ENCODE measurements around the gene PPP1R37. TPM values are rescaled to one million over a fixed set of nuclear protein-coding genes. Genes with fewer than 3 reads are reported as not detected.
"Not testable (repeated sequence)": the region's sequence is repeated elsewhere in the genome, so short reads cannot be mapped to it uniquely, and the experiment has no call there.

Gene PPP1R37
- total and polyA plus RNA-seq, 2 donors (not counting 1 experiment from before 2014, with no cell fraction given) = 20.7 to 28.1 TPM

DNA sequence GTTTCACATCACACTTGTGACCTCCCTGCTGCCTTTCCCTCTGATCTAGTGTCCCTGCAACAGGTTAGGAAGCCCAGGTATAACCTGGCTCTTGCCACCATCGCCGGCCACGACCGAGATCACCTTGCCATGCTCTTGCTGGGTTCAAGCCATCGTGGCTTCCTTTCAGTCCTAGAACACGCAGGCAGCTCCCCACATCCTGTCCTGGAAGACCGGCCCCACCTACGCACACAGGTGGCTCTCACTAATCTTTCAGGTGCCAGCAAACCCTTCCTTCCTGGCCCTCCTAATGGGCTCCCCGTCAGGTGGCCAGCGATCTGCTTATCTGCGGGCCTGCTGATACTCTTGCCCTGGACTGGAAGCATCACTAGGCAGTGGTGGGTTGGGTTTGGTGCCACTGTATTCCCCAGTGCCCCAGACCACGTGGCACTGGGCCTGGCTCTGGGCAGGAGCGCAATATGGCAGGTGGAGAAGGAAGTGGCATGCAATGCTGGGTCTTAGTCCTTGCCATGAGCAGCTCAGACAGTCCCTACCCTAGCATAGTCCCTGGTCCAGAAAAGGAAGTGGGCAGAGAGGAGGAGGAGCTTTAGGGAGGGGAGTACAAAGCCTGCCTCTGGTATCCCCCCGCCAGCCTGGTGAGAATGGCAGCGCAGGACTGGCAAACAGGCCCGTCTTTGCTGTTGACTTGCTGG, 11.8 kb downstream of the PPP1R37 start:
- Histone ChIP-seq H3K9me3 (ENCODE audit: control extremely low read depth in 1 of 3, control insufficient read depth in 2 of 3, insufficient read depth in 1 of 3, low read length in 2 of 3) (no peaks in the 10 kb centered on the region), H3K27ac (ENCODE audit: low read length in 2 of 2) (peak overlapping the region; percentile 11 to 56), H3K79me2 (ENCODE audit: control insufficient read depth, insufficient read depth, low read length) (peaks cover 96% of the 10 kb centered on the region), H4K20me1 (ENCODE audit: control insufficient read depth, insufficient read depth, low read length, poor library complexity, severe bottlenecking) (peaks cover 85% of the 10 kb centered on the region), H3K4me2 (replicated peaks; ENCODE audit: low read depth, low read length, poor library complexity, severe bottlenecking) (peak overlapping the region; percentile 61), H3K4me1 (ENCODE audit: control insufficient read depth in 2 of 2, insufficient read depth in 2 of 2, low read length in 2 of 2) (peaks cover 38 to 51% of the 10 kb centered on the region in 2 donors), H3K27me3 (replicated peaks in 1 of 4; ENCODE audit: control extremely low read depth in 1 of 4, control insufficient read depth in 3 of 4, insufficient read depth in 4 of 4, low read length in 3 of 4) (no peaks in the 10 kb centered on the region), H2AFZ (ENCODE audit: insufficient read depth, low read depth, low read length, poor library complexity, severe bottlenecking) (no peak overlapping the region), H3K4me3 (ENCODE audit: control extremely low read depth in 1 of 5, extremely low read depth in 1 of 5, insufficient read depth in 1 of 5, low read depth in 2 of 5, low read length in 4 of 5) (no peak overlapping the region), H3K9ac (ENCODE audit: low read length) (no peak overlapping the region), H3K36me3 (replicated peaks in 1 of 2; ENCODE audit: control extremely low read depth in 1 of 2, control insufficient read depth in 1 of 2, extremely low read depth in 1 of 2, insufficient read depth in 2 of 2, low read length in 1 of 2) (peaks cover 0 to 3% of the 10 kb centered on the region in 2 experiments)
- no peaks in the 10 kb centered on the region for H3K27me3 Mint-ChIP-seq
- intact Hi-C loops (cut with micrococcal nuclease) = no loop called here
- H3K27ac Mint-ChIP-seq = peak overlapping the region; percentile 68
- ATAC-seq (ENCODE audit: low read depth) = peak; percentile 29
- peak overlapping the region; percentile 46 for H3K4me3 Mint-ChIP-seq
- ChIA-PET CTCF (interaction anchor here (0.5 to 2.2 kb wide), 2 partner anchors 12 to 974 kb away, joined by 3 to 8 read pairs; partner anchors contain the start of gene PPP1R37), POLR2A (no interaction called here)
- no peaks in the 10 kb centered on the region for H3K9me3 Mint-ChIP-seq (ENCODE audit: insufficient read depth)
- WGBS (ENCODE audit: insufficient coverage) = 42% methylated on average over 12 of the region's 16 CpGs
- no peak for DNase-seq
- TF ChIP-seq, protein P1, sequence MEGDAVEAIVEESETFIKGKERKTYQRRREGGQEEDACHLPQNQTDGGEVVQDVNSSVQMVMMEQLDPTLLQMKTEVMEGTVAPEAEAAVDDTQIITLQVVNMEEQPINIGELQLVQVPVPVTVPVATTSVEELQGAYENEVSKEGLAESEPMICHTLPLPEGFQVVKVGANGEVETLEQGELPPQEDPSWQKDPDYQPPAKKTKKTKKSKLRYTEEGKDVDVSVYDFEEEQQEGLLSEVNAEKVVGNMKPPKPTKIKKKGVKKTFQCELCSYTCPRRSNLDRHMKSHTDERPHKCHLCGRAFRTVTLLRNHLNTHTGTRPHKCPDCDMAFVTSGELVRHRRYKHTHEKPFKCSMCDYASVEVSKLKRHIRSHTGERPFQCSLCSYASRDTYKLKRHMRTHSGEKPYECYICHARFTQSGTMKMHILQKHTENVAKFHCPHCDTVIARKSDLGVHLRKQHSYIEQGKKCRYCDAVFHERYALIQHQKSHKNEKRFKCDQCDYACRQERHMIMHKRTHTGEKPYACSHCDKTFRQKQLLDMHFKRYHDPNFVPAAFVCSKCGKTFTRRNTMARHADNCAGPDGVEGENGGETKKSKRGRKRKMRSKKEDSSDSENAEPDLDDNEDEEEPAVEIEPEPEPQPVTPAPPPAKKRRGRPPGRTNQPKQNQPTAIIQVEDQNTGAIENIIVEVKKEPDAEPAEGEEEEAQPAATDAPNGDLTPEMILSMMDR (IDR thresholded peaks at IDR 0.05) = no peak
- no peak for TF ChIP-seq EZH2 (IDR thresholded peaks at IDR 0.05; ENCODE audit: borderline replicate concordance, insufficient read depth, low read depth, low read length, poor library complexity, severe bottlenecking)
- H3K4me1 Mint-ChIP-seq = peaks cover 65% of the 10 kb centered on the region

DNA sequence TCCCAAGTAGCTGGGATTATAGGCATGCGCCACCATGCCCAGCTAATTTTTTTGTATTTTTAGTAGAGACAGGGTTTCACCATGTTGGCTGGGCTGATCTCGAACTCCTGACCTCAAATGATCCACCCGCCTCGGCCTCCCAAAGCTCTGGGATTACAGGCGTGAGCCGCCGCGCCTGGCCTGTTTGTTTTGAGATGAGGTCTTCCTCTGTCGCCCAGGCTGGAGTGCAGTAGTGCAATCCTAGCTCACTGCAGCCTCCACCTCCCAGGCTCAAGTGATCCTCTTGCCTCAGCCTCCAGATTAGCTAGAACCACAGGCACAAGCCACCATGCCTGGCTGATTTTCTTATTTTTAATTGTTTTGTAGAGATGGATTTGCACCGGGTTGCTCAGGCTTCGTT, 13.4 kb downstream of the PPP1R37 start:
- DNase-seq; ATAC-seq (ENCODE audit: low read depth); H3K9me3 Mint-ChIP-seq (ENCODE audit: insufficient read depth); H3K9ac ChIP-seq (ENCODE audit: low read length); H3K4me2 ChIP-seq (replicated peaks; ENCODE audit: low read depth, low read length, poor library complexity, severe bottlenecking); intact Hi-C loops (cut with micrococcal nuclease); H2AFZ ChIP-seq (ENCODE audit: insufficient read depth, low read depth, low read length, poor library complexity, severe bottlenecking); H3K4me3 ChIP-seq (ENCODE audit: control extremely low read depth in 1 of 5, extremely low read depth in 1 of 5, insufficient read depth in 1 of 5, low read depth in 2 of 5, low read length in 4 of 5); H3K9me3 ChIP-seq (ENCODE audit: control extremely low read depth in 1 of 3, control insufficient read depth in 2 of 3, insufficient read depth in 1 of 3, low read length in 2 of 3); H3K36me3 ChIP-seq (replicated peaks in 1 of 2; ENCODE audit: control extremely low read depth in 1 of 2, control insufficient read depth in 1 of 2, extremely low read depth in 1 of 2, insufficient read depth in 2 of 2, low read length in 1 of 2); POLR2A ChIA-PET; H3K4me3 Mint-ChIP-seq; H3K27me3 Mint-ChIP-seq; H3K27ac ChIP-seq (ENCODE audit: low read length in 2 of 2); H3K27me3 ChIP-seq (replicated peaks in 1 of 4; ENCODE audit: control extremely low read depth in 1 of 4, control insufficient read depth in 3 of 4, insufficient read depth in 4 of 4, low read length in 3 of 4): not testable (repeated sequence)
- H3K79me2 ChIP-seq (ENCODE audit: control insufficient read depth, insufficient read depth, low read length) = peaks cover 95% of the 10 kb centered on the region
- WGBS (ENCODE audit: insufficient coverage) = 100% methylated on average over 3 of the region's 11 CpGs
- Mint-ChIP-seq H3K27ac (peak overlapping the region; percentile 32), H3K4me1 (peaks cover 66% of the 10 kb centered on the region)
- CTCF ChIA-PET = interaction anchor here (0.8 to 1.6 kb wide), 2 partner anchors 19 to 21 kb away, joined by 3 read pairs; no protein-coding TSS in a partner anchor
- peaks cover 83% of the 10 kb centered on the region for H4K20me1 ChIP-seq (ENCODE audit: control insufficient read depth, insufficient read depth, low read length, poor library complexity, severe bottlenecking)
- H3K4me1 ChIP-seq (ENCODE audit: control insufficient read depth in 2 of 2, insufficient read depth in 2 of 2, low read length in 2 of 2) = peaks cover 38 to 58% of the 10 kb centered on the region in 2 donors
